HepG2 (cell line): ENCODE measurements around the gene EPB41L4A. TPM values are rescaled to one million over a fixed set of nuclear protein-coding genes. Genes with fewer than 3 reads are reported as not detected.

Experiments
- AHR ChIP-seq: IDR thresholded peaks from 2 replicates; pipeline ENCODE4 v1.6.1; 2018; ENCODE audit warnings: missing genetic modification reagents, missing compliant biosample characterization
- DR1 ChIP-seq: sonication (generic); formaldehyde crosslinking; IDR thresholded peaks from 2 replicates; pipeline ENCODE4 v1.8.0; 2021; ENCODE audit warnings: mild to moderate bottlenecking, missing genetic modification reagents, inconsistent platforms
- HOXA3 ChIP-seq: sonication (generic); formaldehyde crosslinking; IDR thresholded peaks from 2 replicates; pipeline ENCODE4 v1.5.0; 2020; ENCODE audit warnings: missing genetic modification reagents
- HOXA5 ChIP-seq: sonication (generic); formaldehyde crosslinking; IDR thresholded peaks from 2 replicates; pipeline ENCODE4 v1.4.0; 2020; ENCODE audit warnings: missing genetic modification reagents
- MYC ChIP-seq: sonication (generic); formaldehyde crosslinking; IDR thresholded peaks from 2 replicates; pipeline ENCODE4 v1.9.0; 2021; ENCODE audit warnings: missing genetic modification reagents, borderline replicate concordance
- NKX3-1 ChIP-seq: sonication (generic); formaldehyde crosslinking; IDR thresholded peaks from 2 replicates; pipeline ENCODE4 v1.5.0; 2020; ENCODE audit warnings: missing genetic modification reagents
- NR3C1 ChIP-seq: sonication (generic); formaldehyde crosslinking; IDR thresholded peaks from 2 replicates; pipeline ENCODE4 v1.4.0; 2020; ENCODE audit warnings: missing genetic modification reagents
- PHF5A ChIP-seq: IDR thresholded peaks from one replicate; pipeline ENCODE4 v1.6.1; 2018; ENCODE audit warnings: low read depth, missing genetic modification reagents; ENCODE audit not compliant: unreplicated experiment
- PRPF4 ChIP-seq: fragments of 200-400 bp; formaldehyde crosslinking; IDR thresholded peaks from 2 replicates; pipeline ENCODE4 v1.6.1; 2016; ENCODE audit warnings: low read length, low read depth; ENCODE audit not compliant: poor library complexity, severe bottlenecking
- RFX1 ChIP-seq: fragments of 450-650 bp; IDR thresholded peaks from 2 replicates; pipeline ENCODE4 v1.6.1; 2017
- RNF2 ChIP-seq: fragments of 450-650 bp; conservative IDR thresholded peaks from 2 replicates; pipeline ENCODE4 v1.6.1; 2016; ENCODE audit warnings: low read depth
- TGIF2 ChIP-seq: IDR thresholded peaks from 2 replicates; pipeline ENCODE4 v1.6.1; 2016; ENCODE audit warnings: control low read depth, missing compliant biosample characterization
- YEATS4 ChIP-seq: sonication (generic); formaldehyde crosslinking; IDR thresholded peaks from 2 replicates; pipeline ENCODE4 v1.4.0; 2020; ENCODE audit warnings: missing genetic modification reagents, borderline replicate concordance
- ZBTB8A ChIP-seq: sonication (generic); formaldehyde crosslinking; IDR thresholded peaks from 2 replicates; pipeline ENCODE4 v1.4.0; 2020; ENCODE audit warnings: mild to moderate bottlenecking, low read depth, missing genetic modification reagents, borderline replicate concordance
- ZNF121 ChIP-seq: sonication (generic); formaldehyde crosslinking; IDR thresholded peaks from 2 replicates; pipeline ENCODE4 v1.5.0; 2020; ENCODE audit warnings: mild to moderate bottlenecking, missing genetic modification reagents
- ZNF777 ChIP-seq: sonication (generic); formaldehyde crosslinking; IDR thresholded peaks from 2 replicates; pipeline ENCODE4 v1.4.0; 2020; ENCODE audit warnings: missing genetic modification reagents
- ZNF878 ChIP-seq: sonication (generic); formaldehyde crosslinking; IDR thresholded peaks from 2 replicates; pipeline ENCODE4 v1.8.1; 2023; ENCODE audit warnings: mild to moderate bottlenecking, missing genetic modification reagents, moderate library complexity
- polyA plus RNA-seq, 8 experiments: library from polyadenylated mRNA; depleted of rRNA in 3 of 8; stranded (reverse) in 7 of 8; unstranded in 1 of 8; fragments of >200 nt; fragmentation: Illumina TruSeq in 4 of 8; extraction: Trizol in 4 of 8; gene quantifications; 2 replicates each; pipeline versions ENCODE4 v1.2.1 to v1.2.3, GENCODE V29; 2011 to 2016; ENCODE audit warnings: low read depth in 4 of 8, missing spikeins in 1 of 8, mixed read lengths in 1 of 8; ENCODE audit not compliant: insufficient read depth in 1 of 8
- total RNA-seq, 5 experiments: library from RNA; depleted of rRNA; stranded (reverse); fragments of >200 nt; fragmentation: Illumina TruSeq; extraction: Trizol; gene quantifications; 2 replicates each; pipeline ENCODE4 v1.2.3, GENCODE V29; 2016; ENCODE audit warnings: low read depth in 1 of 5
- TF ChIP-seq, protein P1 (sequence below): sonication (generic); formaldehyde crosslinking; IDR thresholded peaks from 2 replicates; pipeline ENCODE4 v1.5.1; 2020; ENCODE audit warnings: mild to moderate bottlenecking, moderate library complexity, missing genetic modification reagents
- TF ChIP-seq, protein P2 (sequence below): sonication (generic); formaldehyde crosslinking; IDR thresholded peaks from 2 replicates; pipeline ENCODE4 v1.5.1; 2020; ENCODE audit warnings: missing genetic modification reagents, mild to moderate bottlenecking, borderline replicate concordance
- TF ChIP-seq, protein P3 (sequence below): IDR thresholded peaks from 2 replicates; pipeline ENCODE4 v1.6.1; 2018; ENCODE audit warnings: missing genetic modification reagents
- TF ChIP-seq, protein P4 (sequence below): sonication (generic); formaldehyde crosslinking; IDR thresholded peaks from 2 replicates; pipeline ENCODE4 v1.4.0; 2020; ENCODE audit warnings: missing genetic modification reagents

The EPB41L4A gene
- total and polyA plus RNA-seq, 2 of the 13 experiments (the other 11 are each of a cell fraction or from before 2014, with no cell fraction given) = 0.07 TPM; not detected in 1

DNA sequence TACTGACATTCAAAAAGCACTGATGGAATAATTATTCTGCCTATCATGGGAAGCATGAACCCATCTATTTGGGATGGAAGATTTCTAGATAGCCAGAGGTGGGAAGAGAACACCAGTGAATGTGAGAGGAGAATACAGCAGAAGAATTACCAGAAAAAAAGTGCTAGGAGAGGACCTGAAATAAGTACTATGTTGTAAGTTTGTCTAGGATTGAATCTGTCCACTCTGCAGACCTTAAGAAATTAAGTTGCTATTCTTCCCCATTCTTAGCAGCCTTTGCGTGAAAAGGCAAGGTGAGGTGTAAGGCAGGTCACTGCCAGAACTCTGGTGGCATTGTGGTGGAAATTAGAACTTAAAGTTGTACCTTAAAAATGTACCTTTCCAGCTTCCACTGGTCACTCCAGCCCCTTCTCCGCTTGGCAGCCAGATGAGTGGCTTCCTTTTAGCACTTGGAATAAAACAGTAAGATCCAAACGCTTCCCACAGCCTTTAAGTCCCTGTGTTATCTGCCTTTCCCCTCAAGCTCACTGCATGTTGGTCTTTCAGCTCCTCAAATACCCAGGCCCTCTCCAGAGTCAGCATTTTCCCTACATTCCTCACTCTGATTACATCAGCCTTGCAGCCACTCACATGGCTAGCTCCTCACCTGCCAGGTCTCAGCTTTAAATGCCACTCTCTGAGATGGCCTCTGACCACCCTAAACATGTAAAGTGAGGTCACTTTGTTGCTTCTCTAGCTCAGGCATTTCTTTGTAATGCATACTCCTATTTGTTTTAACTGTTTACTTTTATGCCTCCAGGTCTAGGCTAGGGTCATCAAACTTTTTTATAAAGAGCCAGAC lies 253.0 kb downstream of the EPB41L4A start (continued):
- TF ChIP-seq, protein P1, sequence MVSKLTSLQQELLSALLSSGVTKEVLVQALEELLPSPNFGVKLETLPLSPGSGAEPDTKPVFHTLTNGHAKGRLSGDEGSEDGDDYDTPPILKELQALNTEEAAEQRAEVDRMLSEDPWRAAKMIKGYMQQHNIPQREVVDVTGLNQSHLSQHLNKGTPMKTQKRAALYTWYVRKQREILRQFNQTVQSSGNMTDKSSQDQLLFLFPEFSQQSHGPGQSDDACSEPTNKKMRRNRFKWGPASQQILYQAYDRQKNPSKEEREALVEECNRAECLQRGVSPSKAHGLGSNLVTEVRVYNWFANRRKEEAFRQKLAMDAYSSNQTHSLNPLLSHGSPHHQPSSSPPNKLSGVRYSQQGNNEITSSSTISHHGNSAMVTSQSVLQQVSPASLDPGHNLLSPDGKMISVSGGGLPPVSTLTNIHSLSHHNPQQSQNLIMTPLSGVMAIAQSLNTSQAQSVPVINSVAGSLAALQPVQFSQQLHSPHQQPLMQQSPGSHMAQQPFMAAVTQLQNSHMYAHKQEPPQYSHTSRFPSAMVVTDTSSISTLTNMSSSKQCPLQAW (CRISPR knock-in tag) = no peak
- TF ChIP-seq PHF5A (CRISPR knock-in tag) (no peak), RNF2 (no peak), ZBTB8A (CRISPR knock-in tag) (no peak), NR3C1 (no peak), TGIF2 (CRISPR knock-in tag) (0 out of 2 replicates have a peak, but pooled peaks have one; percentile 23), ZNF121 (CRISPR knock-in tag) (no peak), PRPF4 (no peak), HOXA3 (CRISPR knock-in tag) (no peak), YEATS4 (CRISPR knock-in tag) (no peak), MYC (no peak), ZNF878 (0 out of 2 replicates have a peak, but pooled peaks have one; percentile 48), DR1 (CRISPR knock-in tag) (no peak), NKX3-1 (no peak), HOXA5 (CRISPR knock-in tag) (no peak), ZNF777 (CRISPR knock-in tag) (no peak), RFX1 (no peak), AHR (CRISPR knock-in tag) (no peak)
- TF ChIP-seq, protein P2, sequence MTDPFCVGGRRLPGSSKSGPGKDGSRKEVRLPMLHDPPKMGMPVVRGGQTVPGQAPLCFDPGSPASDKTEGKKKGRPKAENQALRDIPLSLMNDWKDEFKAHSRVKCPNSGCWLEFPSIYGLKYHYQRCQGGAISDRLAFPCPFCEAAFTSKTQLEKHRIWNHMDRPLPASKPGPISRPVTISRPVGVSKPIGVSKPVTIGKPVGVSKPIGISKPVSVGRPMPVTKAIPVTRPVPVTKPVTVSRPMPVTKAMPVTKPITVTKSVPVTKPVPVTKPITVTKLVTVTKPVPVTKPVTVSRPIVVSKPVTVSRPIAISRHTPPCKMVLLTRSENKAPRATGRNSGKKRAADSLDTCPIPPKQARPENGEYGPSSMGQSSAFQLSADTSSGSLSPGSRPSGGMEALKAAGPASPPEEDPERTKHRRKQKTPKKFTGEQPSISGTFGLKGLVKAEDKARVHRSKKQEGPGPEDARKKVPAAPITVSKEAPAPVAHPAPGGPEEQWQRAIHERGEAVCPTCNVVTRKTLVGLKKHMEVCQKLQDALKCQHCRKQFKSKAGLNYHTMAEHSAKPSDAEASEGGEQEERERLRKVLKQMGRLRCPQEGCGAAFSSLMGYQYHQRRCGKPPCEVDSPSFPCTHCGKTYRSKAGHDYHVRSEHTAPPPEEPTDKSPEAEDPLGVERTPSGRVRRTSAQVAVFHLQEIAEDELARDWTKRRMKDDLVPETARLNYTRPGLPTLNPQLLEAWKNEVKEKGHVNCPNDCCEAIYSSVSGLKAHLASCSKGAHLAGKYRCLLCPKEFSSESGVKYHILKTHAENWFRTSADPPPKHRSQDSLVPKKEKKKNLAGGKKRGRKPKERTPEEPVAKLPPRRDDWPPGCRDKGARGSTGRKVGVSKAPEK (CRISPR knock-in tag) = no peak
- TF ChIP-seq, protein P3, sequence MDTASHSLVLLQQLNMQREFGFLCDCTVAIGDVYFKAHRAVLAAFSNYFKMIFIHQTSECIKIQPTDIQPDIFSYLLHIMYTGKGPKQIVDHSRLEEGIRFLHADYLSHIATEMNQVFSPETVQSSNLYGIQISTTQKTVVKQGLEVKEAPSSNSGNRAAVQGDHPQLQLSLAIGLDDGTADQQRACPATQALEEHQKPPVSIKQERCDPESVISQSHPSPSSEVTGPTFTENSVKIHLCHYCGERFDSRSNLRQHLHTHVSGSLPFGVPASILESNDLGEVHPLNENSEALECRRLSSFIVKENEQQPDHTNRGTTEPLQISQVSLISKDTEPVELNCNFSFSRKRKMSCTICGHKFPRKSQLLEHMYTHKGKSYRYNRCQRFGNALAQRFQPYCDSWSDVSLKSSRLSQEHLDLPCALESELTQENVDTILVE = no peak; the same call in 1 of the 2 replicates
- TF ChIP-seq, protein P4, sequence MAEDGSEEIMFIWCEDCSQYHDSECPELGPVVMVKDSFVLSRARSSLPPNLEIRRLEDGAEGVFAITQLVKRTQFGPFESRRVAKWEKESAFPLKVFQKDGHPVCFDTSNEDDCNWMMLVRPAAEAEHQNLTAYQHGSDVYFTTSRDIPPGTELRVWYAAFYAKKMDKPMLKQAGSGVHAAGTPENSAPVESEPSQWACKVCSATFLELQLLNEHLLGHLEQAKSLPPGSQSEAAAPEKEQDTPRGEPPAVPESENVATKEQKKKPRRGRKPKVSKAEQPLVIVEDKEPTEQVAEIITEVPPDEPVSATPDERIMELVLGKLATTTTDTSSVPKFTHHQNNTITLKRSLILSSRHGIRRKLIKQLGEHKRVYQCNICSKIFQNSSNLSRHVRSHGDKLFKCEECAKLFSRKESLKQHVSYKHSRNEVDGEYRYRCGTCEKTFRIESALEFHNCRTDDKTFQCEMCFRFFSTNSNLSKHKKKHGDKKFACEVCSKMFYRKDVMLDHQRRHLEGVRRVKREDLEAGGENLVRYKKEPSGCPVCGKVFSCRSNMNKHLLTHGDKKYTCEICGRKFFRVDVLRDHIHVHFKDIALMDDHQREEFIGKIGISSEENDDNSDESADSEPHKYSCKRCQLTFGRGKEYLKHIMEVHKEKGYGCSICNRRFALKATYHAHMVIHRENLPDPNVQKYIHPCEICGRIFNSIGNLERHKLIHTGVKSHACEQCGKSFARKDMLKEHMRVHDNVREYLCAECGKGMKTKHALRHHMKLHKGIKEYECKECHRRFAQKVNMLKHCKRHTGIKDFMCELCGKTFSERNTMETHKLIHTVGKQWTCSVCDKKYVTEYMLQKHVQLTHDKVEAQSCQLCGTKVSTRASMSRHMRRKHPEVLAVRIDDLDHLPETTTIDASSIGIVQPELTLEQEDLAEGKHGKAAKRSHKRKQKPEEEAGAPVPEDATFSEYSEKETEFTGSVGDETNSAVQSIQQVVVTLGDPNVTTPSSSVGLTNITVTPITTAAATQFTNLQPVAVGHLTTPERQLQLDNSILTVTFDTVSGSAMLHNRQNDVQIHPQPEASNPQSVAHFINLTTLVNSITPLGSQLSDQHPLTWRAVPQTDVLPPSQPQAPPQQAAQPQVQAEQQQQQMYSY (CRISPR knock-in tag) = no peak
